Measurements from ENCODE around the gene TCF25.

Gene TCF25

DNA sequence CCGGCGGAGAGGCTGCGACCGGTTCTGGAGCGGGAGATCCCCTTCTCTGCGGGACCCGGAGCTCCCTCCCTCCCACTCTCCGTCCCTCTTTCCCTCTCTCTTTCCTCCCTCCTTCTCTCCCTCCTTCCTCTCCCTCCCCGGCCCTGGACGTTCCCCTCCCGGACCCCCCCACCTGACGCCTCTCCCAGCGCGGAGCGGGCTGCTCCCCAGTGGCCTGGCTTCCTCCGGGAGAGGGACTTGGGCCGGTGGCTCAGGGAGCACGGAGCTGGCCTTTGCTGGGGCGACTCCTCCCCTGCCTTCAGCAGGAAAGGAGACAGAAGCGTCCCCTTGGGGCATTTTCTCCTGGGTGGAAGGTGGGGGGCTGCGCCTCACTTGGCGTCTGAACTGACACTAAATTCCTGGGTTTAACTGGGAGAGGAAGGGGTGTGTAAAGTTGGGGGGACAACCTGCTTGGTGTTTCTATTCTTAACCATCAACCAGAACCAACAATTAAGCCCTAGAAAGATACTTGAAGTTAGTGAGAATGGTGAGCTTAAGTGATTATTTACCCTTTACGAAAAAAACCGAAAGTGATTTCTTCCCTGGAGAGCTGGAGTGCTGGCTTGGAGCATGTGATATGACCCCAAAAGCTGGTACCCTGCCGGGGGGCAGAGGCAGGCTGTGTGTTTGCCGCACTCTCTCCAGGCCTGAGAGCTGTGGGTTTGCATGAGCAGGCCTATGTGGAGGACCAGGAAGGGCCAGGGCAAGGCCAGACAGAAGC, 44.3 kb upstream of the TCF25 start:
- H3K9me3 ChIP-seq (ENCODE audit: control insufficient read depth, insufficient read depth, low read depth, low read length), result no peaks in the 10 kb centered on the region
- peaks cover 9% of the 10 kb centered on the region for H3K4me1 ChIP-seq (ENCODE audit: control insufficient read depth, insufficient read depth, low read length)
- ChIA-PET CTCF (interaction anchor here (0.7 to 0.8 kb wide), 2 partner anchors 9 to 34 kb away, joined by 3 to 5 read pairs; no protein-coding TSS in a partner anchor), POLR2A (interaction anchor here (0.6 to 2.1 kb wide), 4 partner anchors 14 to 63 kb away, joined by 3 to 7 read pairs (median 4); no protein-coding TSS in a partner anchor)
- peak overlapping the region; percentile 51 for H3K4me3 ChIP-seq (ENCODE audit: low read depth, low read length)
- H3K27ac ChIP-seq (ENCODE audit: extremely low read depth, low read depth, low read length), result peak overlapping the region; percentile 84; the same call in 1 of the 2 replicates
- H3K36me3 ChIP-seq (ENCODE audit: control insufficient read depth in 2 of 2, insufficient read depth in 1 of 2, low read length in 2 of 2), result peaks cover 0 to 15% of the 10 kb centered on the region in 2 experiments; a peak in 1 of 3 replicates
- no peak for TF ChIP-seq SCRT2 (tag by site-specific recombination; IDR thresholded peaks at IDR 0.05)
- TF ChIP-seq KLF7 (tag by site-specific recombination; IDR thresholded peaks at IDR 0.05; ENCODE audit: borderline replicate concordance), result no peak
- TF ChIP-seq ZNF324 (tag by site-specific recombination; IDR thresholded peaks at IDR 0.05), result no peak
- no peak for TF ChIP-seq MEIS1 (CRISPR knock-in tag; IDR thresholded peaks at IDR 0.05; ENCODE audit: borderline replicate concordance)
- TF ChIP-seq ZNF510 (tag by site-specific recombination; IDR thresholded peaks at IDR 0.05; ENCODE audit: insufficient replicate concordance), result no peak
- no peak for TF ChIP-seq ZNF121 (tag by site-specific recombination; IDR thresholded peaks at IDR 0.05)
- no peak for TF ChIP-seq ZNF132 (tag by site-specific recombination; IDR thresholded peaks at IDR 0.05; ENCODE audit: borderline replicate concordance)
- no peak for TF ChIP-seq ZNF350 (tag by site-specific recombination; IDR thresholded peaks at IDR 0.05)
- TF ChIP-seq ZIC2 (tag by site-specific recombination; IDR thresholded peaks at IDR 0.05), result peak; percentile 53
- TF ChIP-seq, protein P1, sequence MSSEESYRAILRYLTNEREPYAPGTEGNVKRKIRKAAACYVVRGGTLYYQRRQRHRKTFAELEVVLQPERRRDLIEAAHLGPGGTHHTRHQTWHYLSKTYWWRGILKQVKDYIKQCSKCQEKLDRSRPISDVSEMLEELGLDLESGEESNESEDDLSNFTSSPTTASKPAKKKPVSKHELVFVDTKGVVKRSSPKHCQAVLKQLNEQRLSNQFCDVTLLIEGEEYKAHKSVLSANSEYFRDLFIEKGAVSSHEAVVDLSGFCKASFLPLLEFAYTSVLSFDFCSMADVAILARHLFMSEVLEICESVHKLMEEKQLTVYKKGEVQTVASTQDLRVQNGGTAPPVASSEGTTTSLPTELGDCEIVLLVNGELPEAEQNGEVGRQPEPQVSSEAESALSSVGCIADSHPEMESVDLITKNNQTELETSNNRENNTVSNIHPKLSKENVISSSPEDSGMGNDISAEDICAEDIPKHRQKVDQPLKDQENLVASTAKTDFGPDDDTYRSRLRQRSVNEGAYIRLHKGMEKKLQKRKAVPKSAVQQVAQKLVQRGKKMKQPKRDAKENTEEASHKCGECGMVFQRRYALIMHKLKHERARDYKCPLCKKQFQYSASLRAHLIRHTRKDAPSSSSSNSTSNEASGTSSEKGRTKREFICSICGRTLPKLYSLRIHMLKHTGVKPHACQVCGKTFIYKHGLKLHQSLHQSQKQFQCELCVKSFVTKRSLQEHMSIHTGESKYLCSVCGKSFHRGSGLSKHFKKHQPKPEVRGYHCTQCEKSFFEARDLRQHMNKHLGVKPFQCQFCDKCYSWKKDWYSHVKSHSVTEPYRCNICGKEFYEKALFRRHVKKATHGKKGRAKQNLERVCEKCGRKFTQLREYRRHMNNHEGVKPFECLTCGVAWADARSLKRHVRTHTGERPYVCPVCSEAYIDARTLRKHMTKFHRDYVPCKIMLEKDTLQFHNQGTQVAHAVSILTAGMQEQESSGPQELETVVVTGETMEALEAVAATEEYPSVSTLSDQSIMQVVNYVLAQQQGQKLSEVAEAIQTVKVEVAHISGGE (tag by site-specific recombination; conservative IDR thresholded peaks at IDR 0.05; ENCODE audit: low read depth), result no peak
- no peak for TF ChIP-seq ZNF311 (tag by site-specific recombination; IDR thresholded peaks at IDR 0.05; ENCODE audit: borderline replicate concordance)
- TF ChIP-seq ZFP3 (tag by site-specific recombination; IDR thresholded peaks at IDR 0.05; ENCODE audit: low read depth), result no peak
- TF ChIP-seq, protein P2, sequence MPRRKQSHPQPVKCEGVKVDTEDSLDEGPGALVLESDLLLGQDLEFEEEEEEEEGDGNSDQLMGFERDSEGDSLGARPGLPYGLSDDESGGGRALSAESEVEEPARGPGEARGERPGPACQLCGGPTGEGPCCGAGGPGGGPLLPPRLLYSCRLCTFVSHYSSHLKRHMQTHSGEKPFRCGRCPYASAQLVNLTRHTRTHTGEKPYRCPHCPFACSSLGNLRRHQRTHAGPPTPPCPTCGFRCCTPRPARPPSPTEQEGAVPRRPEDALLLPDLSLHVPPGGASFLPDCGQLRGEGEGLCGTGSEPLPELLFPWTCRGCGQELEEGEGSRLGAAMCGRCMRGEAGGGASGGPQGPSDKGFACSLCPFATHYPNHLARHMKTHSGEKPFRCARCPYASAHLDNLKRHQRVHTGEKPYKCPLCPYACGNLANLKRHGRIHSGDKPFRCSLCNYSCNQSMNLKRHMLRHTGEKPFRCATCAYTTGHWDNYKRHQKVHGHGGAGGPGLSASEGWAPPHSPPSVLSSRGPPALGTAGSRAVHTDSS (tag by site-specific recombination; IDR thresholded peaks at IDR 0.05), result no peak
- TF ChIP-seq ZNF623 (tag by site-specific recombination; IDR thresholded peaks at IDR 0.05), result no peak
- TF ChIP-seq, protein P3, sequence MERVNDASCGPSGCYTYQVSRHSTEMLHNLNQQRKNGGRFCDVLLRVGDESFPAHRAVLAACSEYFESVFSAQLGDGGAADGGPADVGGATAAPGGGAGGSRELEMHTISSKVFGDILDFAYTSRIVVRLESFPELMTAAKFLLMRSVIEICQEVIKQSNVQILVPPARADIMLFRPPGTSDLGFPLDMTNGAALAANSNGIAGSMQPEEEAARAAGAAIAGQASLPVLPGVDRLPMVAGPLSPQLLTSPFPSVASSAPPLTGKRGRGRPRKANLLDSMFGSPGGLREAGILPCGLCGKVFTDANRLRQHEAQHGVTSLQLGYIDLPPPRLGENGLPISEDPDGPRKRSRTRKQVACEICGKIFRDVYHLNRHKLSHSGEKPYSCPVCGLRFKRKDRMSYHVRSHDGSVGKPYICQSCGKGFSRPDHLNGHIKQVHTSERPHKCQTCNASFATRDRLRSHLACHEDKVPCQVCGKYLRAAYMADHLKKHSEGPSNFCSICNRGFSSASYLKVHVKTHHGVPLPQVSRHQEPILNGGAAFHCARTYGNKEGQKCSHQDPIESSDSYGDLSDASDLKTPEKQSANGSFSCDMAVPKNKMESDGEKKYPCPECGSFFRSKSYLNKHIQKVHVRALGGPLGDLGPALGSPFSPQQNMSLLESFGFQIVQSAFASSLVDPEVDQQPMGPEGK (tag by site-specific recombination; IDR thresholded peaks at IDR 0.05), result peak; percentile 81
- TF ChIP-seq, protein P4, sequence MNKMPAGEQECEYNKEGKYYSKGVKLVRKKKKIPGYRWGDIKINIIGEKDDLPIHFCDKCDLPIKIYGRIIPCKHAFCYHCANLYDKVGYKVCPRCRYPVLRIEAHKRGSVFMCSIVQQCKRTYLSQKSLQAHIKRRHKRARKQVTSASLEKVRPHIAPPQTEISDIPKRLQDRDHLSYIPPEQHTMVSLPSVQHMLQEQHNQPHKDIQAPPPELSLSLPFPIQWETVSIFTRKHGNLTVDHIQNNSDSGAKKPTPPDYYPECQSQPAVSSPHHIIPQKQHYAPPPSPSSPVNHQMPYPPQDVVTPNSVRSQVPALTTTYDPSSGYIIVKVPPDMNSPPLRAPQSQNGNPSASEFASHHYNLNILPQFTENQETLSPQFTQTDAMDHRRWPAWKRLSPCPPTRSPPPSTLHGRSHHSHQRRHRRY (tag by site-specific recombination; IDR thresholded peaks at IDR 0.05), result no peak
- TF ChIP-seq, protein P5, sequence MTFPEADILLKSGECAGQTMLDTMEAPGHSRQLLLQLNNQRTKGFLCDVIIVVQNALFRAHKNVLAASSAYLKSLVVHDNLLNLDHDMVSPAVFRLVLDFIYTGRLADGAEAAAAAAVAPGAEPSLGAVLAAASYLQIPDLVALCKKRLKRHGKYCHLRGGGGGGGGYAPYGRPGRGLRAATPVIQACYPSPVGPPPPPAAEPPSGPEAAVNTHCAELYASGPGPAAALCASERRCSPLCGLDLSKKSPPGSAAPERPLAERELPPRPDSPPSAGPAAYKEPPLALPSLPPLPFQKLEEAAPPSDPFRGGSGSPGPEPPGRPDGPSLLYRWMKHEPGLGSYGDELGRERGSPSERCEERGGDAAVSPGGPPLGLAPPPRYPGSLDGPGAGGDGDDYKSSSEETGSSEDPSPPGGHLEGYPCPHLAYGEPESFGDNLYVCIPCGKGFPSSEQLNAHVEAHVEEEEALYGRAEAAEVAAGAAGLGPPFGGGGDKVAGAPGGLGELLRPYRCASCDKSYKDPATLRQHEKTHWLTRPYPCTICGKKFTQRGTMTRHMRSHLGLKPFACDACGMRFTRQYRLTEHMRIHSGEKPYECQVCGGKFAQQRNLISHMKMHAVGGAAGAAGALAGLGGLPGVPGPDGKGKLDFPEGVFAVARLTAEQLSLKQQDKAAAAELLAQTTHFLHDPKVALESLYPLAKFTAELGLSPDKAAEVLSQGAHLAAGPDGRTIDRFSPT (tag by site-specific recombination; IDR thresholded peaks at IDR 0.05), result no peak
- peak; percentile 53; the same call in 1 of the 2 replicates for TF ChIP-seq WT1 (tag by site-specific recombination; IDR thresholded peaks at IDR 0.05)
- peak; percentile 42; the same call in 1 of the 2 replicates for TF ChIP-seq ZBTB20 (tag by site-specific recombination; IDR thresholded peaks at IDR 0.05)
- TF ChIP-seq SP2 (tag by site-specific recombination; IDR thresholded peaks at IDR 0.05), result peak; percentile 73
- peak; percentile 70; the same call in 1 of the 2 replicates for TF ChIP-seq KLF9 (tag by site-specific recombination; IDR thresholded peaks at IDR 0.05; ENCODE audit: low read depth)
- TF ChIP-seq, protein P6, sequence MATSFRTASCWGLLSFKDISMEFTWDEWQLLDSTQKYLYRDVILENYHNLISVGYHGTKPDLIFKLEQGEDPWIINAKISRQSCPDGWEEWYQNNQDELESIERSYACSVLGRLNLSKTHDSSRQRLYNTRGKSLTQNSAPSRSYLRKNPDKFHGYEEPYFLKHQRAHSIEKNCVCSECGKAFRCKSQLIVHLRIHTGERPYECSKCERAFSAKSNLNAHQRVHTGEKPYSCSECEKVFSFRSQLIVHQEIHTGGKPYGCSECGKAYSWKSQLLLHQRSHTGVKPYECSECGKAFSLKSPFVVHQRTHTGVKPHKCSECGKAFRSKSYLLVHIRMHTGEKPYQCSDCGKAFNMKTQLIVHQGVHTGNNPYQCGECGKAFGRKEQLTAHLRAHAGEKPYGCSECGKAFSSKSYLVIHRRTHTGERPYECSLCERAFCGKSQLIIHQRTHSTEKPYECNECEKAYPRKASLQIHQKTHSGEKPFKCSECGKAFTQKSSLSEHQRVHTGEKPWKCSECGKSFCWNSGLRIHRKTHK (tag by site-specific recombination; IDR thresholded peaks at IDR 0.05), result no peak
- TF ChIP-seq ZNF184 (tag by site-specific recombination; IDR thresholded peaks at IDR 0.05), result no peak
- TF ChIP-seq KLF8 (tag by site-specific recombination; IDR thresholded peaks at IDR 0.05), result no peak
- TF ChIP-seq, protein P7, sequence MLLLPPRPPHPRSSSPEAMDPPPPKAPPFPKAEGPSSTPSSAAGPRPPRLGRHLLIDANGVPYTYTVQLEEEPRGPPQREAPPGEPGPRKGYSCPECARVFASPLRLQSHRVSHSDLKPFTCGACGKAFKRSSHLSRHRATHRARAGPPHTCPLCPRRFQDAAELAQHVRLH (tag by site-specific recombination; IDR thresholded peaks at IDR 0.05), result no peak

Measured in HEK293 (cell line).